GM18858 (cell line): ENCODE data around the gene ECPAS.
"Not testable (repeated sequence)": the region's sequence is repeated elsewhere in the genome, so short reads cannot be mapped to it uniquely, and the experiment has no call there.

Experiments used
- ATAC-seq: cut with Tn5 transposase; IDR thresholded peaks from one replicate; pipeline ENCODE4 v1.9.1; 2021; ENCODE audit not compliant: unreplicated experiment

The ECPAS gene

DNA sequence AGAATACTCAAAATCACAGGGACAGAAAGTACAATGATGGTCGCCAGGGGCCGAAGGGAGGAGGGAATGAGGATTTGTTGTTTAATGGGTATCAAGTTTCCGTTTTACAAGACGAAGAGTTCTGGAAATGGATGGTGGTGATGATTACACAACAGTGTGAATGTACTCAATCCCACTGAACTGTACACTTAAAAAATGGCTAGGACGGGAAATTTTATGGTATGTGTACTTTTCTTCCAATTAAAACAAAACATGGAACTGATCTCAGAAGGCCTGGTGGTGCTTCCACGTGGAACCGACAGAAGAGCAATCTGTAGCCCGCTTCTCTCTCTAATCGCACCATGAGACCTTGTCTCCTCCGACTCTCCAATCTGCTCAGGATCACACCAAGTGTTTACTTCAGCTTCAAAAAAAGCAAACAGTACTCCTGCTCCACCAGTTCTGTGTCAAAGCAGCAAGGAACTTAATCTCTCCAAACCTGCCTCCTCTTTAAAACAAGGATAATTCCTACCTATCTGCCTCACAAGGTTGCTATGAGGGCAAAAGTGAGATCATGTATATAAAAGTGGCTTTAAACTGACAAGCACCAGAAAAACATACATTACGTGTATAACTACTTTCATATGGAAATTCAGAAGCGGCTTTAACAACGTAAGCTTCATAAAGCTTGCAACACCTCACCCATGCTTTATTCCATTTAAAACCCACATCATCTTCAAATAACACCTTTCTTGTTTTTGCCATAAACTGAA is 2.1 kb downstream of the ECPAS start:
- no peak for ATAC-seq

- no peak for ATAC-seq
These were observed 6.5 kb downstream of the ECPAS start for GRCh38 chr9:111477677-111478076.

DNA sequence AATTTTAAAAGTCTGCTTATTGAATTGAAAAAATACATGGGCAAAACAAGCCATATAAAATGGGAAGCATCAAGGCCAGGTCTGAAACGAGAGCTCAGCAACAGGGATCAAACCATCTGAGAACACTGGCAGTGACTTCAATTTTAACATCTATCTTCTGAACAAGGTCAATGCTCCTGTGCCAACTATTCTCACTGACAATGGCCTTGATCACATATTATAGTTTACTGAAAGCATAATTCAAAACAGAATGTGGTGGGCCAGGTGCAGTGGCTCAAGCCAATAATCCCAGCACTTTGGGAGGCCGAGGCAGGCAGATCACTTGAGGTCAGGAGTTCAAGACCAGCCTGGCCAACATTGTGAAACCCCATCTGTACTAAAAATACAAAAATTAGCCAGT is 9.0 kb downstream of the ECPAS start:
- ATAC-seq = no peak

DNA sequence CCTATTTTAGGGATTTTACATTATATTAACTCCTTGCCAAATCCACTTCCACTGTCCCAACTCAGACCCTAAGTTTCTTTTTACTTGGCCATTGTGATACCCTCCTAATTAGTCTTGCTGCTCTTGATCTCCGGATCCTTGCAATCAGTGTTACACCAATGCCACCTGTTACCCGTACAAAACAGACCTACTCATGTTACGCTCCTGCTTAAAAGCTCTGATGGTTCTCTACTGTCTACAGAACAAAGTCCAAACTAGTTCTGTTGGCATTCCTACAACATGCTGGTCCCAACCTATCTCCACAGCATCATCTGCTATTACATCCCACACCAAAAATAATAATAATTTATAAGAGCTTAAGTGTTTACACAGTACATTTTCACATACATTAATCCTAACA is 9.8 kb downstream of the ECPAS start:
- no peak for ATAC-seq

DNA sequence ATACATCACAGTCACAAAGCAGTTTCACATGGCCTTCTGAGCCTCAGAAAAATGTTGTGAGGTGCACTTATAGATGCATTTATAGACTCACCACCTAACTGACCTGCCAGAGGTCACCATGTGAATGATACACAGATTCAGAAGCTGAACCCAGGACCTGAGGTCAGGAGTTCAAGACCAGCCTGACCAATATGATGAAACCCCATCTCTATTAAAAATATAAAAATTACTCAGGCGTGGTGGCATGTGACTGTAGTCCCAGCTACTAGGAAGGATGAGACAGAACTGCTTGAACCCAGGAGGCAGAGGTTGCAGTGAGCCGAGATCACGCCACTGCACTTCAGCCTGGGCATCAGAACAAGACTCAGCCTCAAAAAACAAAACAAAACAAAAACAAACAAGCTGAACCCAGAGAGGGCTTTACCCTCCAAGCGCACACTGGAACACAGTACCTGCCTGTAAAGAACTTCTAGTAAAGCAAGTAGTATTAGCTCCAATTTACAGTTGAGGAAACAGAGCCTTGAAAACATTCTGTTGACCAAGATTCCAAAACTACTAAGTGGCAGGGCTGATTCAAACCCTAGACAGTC is 16.3 kb downstream of the ECPAS start:
- no peak for ATAC-seq

- ATAC-seq = no peak
These were observed 21.1 kb downstream of the ECPAS start for GRCh38 chr9:111463048-111463447.

DNA sequence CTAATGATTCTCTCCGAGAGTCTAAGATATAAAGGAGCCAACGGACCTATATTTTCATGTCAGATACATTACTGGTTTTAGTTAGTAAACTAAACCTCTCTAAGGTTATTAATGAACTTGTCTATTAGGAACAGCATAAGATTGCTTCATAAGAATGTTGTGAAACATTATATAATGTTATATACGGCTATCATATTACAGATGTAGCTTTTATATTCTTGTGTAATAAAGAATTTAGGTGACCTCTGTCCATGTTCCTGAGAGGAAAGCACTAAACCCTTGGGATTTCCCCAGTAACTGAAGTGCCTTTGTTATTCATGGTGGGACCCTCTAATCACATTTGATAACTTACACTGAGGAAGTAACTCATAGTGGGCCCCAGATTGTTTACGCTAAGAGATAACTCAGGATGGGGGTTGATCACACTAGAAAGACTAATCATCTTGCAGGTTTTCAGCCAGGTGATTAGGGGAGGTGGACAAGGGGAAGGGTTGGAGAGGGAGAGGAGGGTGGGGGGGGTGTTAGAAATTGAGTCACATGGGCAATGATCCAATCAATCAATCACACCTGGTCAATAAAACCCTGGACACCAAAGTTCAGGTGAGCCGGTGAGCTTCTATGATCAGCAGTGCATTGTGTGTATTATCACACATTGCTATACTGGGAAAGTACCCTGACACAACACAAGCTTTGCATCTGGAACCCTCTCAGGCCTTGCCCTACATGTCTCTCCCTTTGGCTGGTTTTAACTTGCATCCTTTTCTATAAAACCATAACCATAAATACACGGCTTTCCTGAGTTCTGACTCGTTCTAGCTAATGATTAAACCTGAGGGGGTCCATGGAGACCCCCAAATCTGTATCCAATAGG is 25.8 kb downstream of the ECPAS start:
- no peak for ATAC-seq

GRCh38 chr9:111456529-111456928 is 27.7 kb downstream of the ECPAS start:
- peak; percentile 48 for ATAC-seq

DNA sequence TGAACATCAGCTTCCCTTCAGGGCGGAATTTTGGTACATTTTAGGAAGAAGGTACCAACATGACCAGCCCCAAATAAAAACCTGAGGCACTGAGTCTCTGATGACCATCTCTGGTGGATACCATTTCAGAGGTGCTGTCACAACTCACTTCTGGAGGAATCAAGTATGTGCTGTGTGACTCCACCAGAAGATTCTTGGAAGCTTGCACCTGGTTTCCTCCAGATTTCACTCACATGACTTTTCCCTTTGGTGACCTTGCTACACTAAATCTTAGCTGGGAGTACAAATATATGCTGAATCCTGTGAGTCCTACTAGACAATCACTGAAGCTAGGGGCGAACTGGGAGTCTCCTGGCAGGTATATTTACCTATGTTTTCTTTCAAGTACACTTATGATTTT is 28.5 kb downstream of the ECPAS start:
- no peak for ATAC-seq

DNA sequence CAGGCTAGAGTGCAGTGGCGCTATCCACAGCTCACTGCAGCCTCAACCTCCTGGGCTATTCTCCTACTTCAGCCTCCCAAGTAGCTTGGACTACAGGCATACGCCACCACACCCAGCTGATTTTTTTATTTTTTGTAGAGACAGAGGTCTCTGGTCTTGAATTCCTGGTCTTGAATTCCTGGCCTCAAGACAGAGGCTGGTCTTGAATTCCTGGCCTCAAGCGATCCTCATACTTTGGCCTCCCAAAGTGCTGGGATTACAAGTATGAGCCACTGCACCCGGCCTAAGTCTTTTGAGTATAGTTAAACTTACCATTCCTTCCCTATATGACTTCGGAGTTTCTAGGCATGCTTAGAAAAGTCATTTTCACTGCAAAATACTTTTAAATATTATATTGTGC is 29.4 kb downstream of the ECPAS start:
- ATAC-seq = no peak

DNA sequence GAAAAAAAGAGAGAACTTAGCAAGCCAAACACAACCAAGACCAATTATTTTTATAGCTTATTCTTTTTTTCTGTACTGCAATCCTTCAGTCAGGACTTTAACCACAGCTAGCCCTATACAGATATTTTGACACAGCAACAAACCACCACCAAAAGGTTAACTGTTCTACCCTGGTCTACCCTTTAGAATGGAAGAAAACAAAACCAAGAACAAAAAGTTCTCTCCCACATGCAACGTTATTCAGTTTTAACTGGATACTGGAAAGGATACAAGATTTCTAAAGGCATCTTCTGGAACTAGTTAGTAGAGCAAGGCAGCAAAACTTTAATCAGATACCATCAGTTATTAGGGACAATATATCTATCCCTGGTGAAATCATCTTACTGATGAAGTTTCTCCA is 32.6 kb downstream of the ECPAS start:
- no peak for ATAC-seq

DNA sequence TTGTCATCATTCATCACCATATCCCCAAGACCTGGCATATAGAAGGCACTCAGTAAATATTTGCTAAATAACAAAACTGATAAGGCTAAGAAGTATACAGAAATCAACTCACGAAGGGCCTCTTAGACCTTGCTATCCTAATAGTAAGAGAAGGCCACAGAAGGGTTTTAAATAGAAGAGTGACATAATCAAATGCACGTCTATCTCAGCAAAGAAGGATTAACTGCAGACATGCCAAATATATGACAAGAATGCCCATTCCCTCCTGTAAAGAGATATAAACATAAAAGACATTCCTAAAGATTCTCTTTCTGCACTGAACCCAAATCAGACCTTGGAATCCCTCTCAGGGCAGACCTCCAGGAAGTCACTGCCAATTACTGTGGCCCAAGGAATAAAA is 34.1 kb downstream of the ECPAS start:
- ATAC-seq = no peak

DNA sequence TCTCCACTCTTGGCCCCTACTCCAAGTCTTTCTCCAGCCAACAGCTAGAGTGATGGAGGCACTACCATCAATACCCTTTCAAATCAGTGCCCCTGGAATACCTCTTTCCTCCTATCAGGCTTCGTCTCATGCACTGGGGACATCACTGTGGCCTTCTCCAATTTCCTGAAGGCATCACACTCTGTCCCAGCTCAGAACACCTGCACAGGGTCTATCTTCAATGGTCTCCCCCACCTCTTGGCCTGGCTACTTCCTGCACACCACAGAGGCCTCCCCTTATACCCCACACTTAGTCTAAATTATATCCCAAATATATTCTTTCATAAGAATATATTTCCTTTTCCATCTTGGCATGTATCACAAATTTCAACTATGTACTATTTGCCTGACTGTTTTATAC is 34.5 kb downstream of the ECPAS start:
- no peak for ATAC-seq

DNA sequence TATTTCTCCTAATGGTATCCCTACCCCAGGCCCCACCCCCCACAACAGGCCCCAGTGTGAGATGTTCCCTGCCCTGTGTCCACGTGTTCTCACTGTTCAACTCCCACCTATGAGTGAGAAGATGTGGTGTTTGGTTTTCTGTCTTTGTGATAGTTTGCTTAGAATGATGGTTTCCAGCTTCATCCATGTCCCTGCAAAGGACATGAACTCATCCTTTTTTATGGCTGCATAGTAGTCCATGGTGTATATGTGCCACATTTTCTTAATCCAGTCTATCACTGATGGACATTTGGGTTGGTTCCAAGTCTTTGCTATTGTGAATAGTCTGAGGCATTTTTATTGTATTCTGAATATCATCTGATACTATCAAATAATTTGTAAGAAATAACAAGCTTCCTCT is 38.4 kb downstream of the ECPAS start:
- ATAC-seq = not testable (repeated sequence)

- no peak for ATAC-seq
These were observed 40.7 kb downstream of the ECPAS start for GRCh38 chr9:111443454-111443853.

GRCh38 chr9:111442360-111443027 is 41.7 kb downstream of the ECPAS start:
- ATAC-seq = no peak

DNA sequence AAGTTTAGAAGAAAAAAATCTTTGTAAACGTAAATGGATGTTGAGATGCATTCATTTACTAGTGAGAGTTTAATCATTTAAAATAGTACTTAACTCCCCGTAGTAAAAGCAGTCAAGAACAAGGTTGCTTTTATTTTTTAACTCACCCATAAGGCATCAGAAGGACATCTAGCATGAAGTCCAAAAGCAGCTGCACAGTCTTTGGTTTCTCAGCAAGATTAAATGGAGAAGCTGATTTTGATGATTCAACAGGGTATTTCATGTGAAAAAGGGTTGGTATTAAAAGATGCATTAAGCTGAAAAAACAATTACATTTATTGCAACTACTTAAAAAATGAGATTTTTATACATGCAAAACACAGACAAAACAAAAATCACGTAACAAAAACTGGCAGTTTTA is 44.0 kb downstream of the ECPAS start:
- ATAC-seq = no peak

GRCh38 chr9:111438541-111439235 is 45.5 kb downstream of the ECPAS start:
- no peak for ATAC-seq

DNA sequence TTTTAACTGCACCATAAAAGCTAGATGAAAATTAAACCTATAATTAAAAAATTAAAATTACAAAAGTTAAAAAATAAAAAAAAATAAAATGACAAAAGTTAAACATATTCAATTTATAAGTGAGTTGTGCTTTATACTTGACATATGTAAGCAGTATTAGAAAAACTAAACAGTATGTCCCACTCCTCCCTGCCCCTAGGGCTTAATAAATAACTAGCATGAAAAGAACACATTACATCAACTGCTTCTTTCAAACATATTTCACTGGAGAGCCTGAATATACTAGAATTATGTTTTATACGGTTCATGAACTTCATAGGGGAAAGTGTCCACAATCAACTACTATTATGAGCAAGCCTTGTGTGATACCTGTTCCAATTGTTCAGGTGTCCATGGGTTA is 47.6 kb downstream of the ECPAS start:
- ATAC-seq = no peak

DNA sequence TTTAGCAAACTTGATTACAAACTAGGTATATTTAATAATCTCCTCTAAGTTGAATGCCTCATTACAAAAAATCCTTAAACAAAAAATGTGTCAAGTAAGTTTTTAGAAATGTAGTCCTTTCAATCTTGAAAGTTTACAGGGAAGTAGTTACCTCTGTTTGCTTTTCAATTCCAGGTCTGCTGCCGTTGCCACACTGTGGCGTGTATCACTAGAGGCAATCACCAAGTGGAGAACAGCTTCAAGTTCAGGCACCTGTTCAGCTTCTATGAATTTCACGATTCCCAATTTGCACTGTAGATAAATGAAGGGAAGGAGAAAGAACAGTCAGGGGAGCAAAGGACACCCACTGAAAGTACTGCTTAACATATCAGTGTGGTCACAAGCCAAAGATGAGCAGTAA is 51.1 kb downstream of the ECPAS start:
- ATAC-seq = no peak

- no peak for ATAC-seq
These were observed 52.5 kb downstream of the ECPAS start for GRCh38 chr9:111431684-111432083.
